ENCODE data around the gene PWWP2B.

PWWP2B gene

DNA sequence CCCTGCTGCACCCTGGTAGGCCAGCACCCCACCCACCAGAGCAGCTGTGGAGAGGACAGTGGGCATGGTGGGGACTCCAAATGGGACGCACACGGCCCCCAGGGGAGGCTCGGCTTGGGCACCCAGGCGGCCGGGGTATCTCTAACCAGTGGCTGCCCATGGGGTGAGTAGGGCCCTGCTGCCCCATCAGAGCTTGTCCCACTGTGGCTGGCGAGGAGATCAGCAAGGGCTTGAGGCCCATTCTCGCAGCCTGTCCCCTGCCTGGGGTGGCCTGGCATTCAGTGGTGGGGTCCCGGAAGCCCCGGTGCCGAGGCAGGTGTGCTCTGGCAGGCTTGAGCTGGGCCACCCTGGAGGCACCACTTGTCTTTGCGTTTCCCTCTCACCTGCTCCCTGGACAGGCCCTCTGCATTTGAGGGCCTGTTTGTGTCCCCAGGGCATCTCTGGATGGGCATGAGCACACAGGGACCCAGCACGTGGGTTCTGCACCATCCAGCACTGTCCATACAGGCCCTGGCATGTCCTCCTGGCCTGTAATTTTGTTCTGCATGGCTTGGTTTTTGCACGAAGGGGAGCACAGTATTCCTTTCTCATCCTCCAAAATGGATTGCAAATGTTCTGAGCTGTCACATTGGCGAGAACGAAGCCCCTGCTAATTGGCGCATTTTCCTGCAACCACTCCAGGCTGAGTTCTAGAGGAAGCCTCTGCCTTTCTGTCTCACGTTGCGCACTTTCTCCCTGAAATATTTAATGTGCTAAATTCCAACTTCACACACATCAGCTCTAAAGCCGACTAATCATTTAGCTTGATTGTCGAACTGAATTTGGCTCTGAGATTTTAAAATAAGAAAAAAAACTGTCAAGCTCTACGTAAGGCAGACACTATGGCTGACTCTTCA is 27.2 kb downstream of the PWWP2B start:
- no peaks in the 10 kb centered on the region for H3K79me2 ChIP-seq (ENCODE audit: insufficient read depth, low read depth)
- no peak overlapping the region for H2AFZ ChIP-seq (ENCODE audit: low read depth)
- peak overlapping the region; percentile 100; the same call in 1 of the 2 replicates for H3K4me2 ChIP-seq
- H3K9ac ChIP-seq = peak overlapping the region; percentile 91; the same call in 1 of the 2 replicates
- H3K27ac ChIP-seq = peak overlapping the region; percentile 100
- no peak overlapping the region for H3K4me3 ChIP-seq (IDR thresholded peaks at IDR 0.05; ENCODE audit: insufficient read depth, low read depth, low read length)
- no peaks in the 10 kb centered on the region for H3K36me3 ChIP-seq (ENCODE audit: insufficient read depth)
- TF ChIP-seq, protein P1, sequence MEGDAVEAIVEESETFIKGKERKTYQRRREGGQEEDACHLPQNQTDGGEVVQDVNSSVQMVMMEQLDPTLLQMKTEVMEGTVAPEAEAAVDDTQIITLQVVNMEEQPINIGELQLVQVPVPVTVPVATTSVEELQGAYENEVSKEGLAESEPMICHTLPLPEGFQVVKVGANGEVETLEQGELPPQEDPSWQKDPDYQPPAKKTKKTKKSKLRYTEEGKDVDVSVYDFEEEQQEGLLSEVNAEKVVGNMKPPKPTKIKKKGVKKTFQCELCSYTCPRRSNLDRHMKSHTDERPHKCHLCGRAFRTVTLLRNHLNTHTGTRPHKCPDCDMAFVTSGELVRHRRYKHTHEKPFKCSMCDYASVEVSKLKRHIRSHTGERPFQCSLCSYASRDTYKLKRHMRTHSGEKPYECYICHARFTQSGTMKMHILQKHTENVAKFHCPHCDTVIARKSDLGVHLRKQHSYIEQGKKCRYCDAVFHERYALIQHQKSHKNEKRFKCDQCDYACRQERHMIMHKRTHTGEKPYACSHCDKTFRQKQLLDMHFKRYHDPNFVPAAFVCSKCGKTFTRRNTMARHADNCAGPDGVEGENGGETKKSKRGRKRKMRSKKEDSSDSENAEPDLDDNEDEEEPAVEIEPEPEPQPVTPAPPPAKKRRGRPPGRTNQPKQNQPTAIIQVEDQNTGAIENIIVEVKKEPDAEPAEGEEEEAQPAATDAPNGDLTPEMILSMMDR (conservative IDR thresholded peaks at IDR 0.05; ENCODE audit: low read depth, low read length) = no peak
- H3K4me1 ChIP-seq (ENCODE audit: low read depth, poor library complexity, severe bottlenecking) = peaks cover 45% of the 10 kb centered on the region
- H4K20me1 ChIP-seq (ENCODE audit: insufficient read depth) = no peaks in the 10 kb centered on the region
- H3K27me3 ChIP-seq (ENCODE audit: insufficient read depth, low read depth) = no peaks in the 10 kb centered on the region

DNA sequence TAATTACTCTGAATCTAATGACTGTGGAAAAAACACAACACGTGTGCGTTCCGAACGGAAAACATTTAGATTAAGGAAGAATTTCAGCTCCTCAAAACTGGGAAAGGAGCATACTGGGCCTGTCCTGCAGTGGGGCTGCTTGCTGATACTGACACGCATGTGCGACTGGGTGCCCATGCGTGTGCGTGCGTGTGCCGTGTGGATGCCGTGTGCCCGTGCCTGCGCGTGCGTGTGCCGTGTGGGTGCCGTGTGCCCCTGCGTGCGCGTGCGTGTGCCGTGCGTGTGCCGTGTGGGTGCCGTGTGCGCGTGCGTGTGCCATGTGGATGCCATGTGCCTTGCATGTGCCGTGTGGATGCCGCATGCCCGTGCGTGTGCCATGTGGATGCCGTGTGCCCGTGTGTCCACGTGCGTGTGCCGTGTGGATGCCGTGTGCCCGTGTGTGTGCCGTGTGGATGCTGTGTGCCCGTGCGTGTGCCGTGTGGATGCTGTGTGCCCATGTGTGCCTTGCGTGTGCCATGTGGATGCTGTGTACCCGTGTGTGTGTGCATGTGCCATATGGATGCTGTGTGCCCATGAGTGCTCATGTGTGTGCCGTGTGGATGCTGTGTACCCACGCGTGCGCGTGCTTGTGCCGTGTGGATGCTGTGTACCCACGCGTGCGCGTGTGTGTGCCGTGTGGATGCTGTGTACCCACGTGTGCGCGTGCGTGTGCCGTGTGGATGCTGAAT is 28.2 kb downstream of the PWWP2B start:
- H3K4me3 ChIP-seq (IDR thresholded peaks at IDR 0.05; ENCODE audit: insufficient read depth, low read depth, low read length) = no peak overlapping the region
- no peak overlapping the region for H2AFZ ChIP-seq (ENCODE audit: low read depth)
- H3K4me2 ChIP-seq = no peak overlapping the region
- no peaks in the 10 kb centered on the region for H4K20me1 ChIP-seq (ENCODE audit: insufficient read depth)
- H3K27ac ChIP-seq = peak overlapping the region; percentile 3; the same call in 1 of the 2 replicates
- H3K27me3 ChIP-seq (ENCODE audit: insufficient read depth, low read depth) = no peaks in the 10 kb centered on the region
- peaks cover 38% of the 10 kb centered on the region for H3K4me1 ChIP-seq (ENCODE audit: low read depth, poor library complexity, severe bottlenecking)
- no peaks in the 10 kb centered on the region for H3K79me2 ChIP-seq (ENCODE audit: insufficient read depth, low read depth)
- TF ChIP-seq, protein P1 (conservative IDR thresholded peaks at IDR 0.05; ENCODE audit: low read depth, low read length) = no peak
- no peaks in the 10 kb centered on the region for H3K36me3 ChIP-seq (ENCODE audit: insufficient read depth)
- H3K9ac ChIP-seq = no peak overlapping the region

DNA sequence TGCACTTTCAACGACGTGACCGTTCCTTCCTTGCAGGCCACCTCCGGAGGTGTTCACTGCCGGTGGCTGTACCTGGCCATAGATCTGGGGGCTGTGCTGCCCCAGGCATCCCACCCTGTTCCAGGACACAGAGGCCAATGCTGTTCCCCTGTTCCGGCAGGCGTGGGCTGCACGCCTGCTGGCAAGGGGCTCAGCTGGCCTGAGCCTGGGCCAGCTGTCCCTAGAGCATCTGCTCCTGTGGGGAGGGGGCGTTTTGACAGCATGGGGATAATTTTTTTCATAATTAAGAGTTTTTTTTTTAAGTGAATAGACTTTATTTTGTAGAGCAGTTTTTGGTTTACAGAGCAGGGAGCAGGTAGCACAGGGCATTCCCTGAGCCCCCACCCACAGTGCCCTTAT is 28.8 kb downstream of the PWWP2B start:
- Histone ChIP-seq H3K4me3 (IDR thresholded peaks at IDR 0.05; ENCODE audit: insufficient read depth, low read depth, low read length) (no peak overlapping the region), H3K36me3 (ENCODE audit: insufficient read depth) (no peaks in the 10 kb centered on the region), H4K20me1 (ENCODE audit: insufficient read depth) (no peaks in the 10 kb centered on the region), H2AFZ (ENCODE audit: low read depth) (no peak overlapping the region), H3K4me1 (ENCODE audit: low read depth, poor library complexity, severe bottlenecking) (peaks cover 32% of the 10 kb centered on the region), H3K27ac (no peak overlapping the region), H3K4me2 (no peak overlapping the region), H3K27me3 (ENCODE audit: insufficient read depth, low read depth) (no peaks in the 10 kb centered on the region), H3K9ac (no peak overlapping the region), H3K79me2 (ENCODE audit: insufficient read depth, low read depth) (no peaks in the 10 kb centered on the region)
- TF ChIP-seq, protein P1 (conservative IDR thresholded peaks at IDR 0.05; ENCODE audit: low read depth, low read length) = no peak

DNA sequence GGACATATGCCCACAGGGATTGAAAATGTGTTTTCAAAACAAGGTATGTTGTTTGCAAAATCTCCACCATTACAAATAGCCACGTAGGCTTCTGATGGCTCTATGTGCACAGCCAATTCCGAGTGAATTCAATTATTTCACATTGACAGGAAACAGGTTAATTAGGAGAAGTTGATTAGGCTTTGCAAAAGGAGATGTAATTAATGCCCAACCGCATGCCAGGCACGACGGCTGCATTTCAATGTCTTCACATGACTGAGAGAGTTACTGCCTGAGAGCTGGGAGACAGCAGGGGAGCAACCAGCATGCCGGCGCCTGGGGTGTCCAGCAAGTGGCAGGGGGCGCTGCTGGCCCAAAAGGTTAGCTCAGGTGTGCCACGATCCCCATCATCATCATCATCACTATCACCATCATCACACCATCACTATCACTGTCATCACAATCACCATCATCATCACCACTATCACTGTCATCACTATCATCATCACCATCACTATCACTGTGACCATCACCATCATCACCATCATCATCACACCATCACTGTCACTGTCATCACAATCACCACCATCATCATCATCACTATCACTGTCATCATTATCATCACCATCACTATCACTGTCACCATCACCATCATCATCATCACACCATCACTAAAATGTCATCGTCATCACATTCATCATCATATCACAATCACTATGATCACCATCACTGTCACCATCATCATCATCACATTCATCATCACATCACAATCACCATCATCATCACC is 30.2 kb downstream of the PWWP2B start:
- Histone ChIP-seq H3K27ac (no peak overlapping the region), H3K4me1 (ENCODE audit: low read depth, poor library complexity, severe bottlenecking) (peaks cover 23% of the 10 kb centered on the region), H3K27me3 (ENCODE audit: insufficient read depth, low read depth) (no peaks in the 10 kb centered on the region), H3K4me3 (IDR thresholded peaks at IDR 0.05; ENCODE audit: insufficient read depth, low read depth, low read length) (no peak overlapping the region), H3K4me2 (no peak overlapping the region), H4K20me1 (ENCODE audit: insufficient read depth) (no peaks in the 10 kb centered on the region), H3K36me3 (ENCODE audit: insufficient read depth) (no peaks in the 10 kb centered on the region), H3K79me2 (ENCODE audit: insufficient read depth, low read depth) (no peaks in the 10 kb centered on the region), H3K9ac (no peak overlapping the region), H2AFZ (ENCODE audit: low read depth) (no peak overlapping the region)
- TF ChIP-seq, protein P1 (conservative IDR thresholded peaks at IDR 0.05; ENCODE audit: low read depth, low read length) = no peak
